22Rv1 (cell line): ENCODE measurements around the gene OR2A5.

ENCODE experiments used
- CTCF ChIP-seq: fragments of 450-650 bp; IDR thresholded peaks from 2 replicates; pipeline ENCODE4 v1.5.1; 2017; ENCODE audit warnings: mild to moderate bottlenecking
- ZFX ChIP-seq: fragments of 450-650 bp; IDR thresholded peaks from 2 replicates; pipeline ENCODE4 v1.6.1; 2017; ENCODE audit warnings: antibody characterized with exemption, borderline replicate concordance

GRCh38 chr7:144048648-144049047, at the start of gene OR2A5:
- no peak for TF ChIP-seq CTCF
- no peak for TF ChIP-seq ZFX
